ENCODE results near the gene CPAMD8.

DNA sequence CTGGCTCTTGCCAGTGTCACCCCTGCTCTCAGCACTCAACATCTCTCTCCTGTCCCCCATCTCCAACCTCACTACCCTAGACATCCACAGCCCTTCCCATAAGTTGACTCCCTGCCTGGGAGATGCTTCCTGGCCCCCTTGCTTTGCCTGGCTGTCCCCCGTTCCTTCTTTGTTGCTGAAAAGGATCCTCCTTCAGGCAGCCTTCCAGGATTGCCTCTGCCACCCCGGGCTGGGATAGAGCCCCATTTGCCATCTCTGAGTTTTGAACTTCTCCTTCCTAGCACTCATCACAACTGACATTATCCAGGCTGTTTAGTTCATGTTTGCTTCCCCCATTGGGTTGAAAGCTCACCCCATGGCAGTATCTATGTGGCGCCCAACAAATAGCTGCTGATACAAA is 20.0 kb downstream of the CPAMD8 start:
- TF ChIP-seq, protein P1, sequence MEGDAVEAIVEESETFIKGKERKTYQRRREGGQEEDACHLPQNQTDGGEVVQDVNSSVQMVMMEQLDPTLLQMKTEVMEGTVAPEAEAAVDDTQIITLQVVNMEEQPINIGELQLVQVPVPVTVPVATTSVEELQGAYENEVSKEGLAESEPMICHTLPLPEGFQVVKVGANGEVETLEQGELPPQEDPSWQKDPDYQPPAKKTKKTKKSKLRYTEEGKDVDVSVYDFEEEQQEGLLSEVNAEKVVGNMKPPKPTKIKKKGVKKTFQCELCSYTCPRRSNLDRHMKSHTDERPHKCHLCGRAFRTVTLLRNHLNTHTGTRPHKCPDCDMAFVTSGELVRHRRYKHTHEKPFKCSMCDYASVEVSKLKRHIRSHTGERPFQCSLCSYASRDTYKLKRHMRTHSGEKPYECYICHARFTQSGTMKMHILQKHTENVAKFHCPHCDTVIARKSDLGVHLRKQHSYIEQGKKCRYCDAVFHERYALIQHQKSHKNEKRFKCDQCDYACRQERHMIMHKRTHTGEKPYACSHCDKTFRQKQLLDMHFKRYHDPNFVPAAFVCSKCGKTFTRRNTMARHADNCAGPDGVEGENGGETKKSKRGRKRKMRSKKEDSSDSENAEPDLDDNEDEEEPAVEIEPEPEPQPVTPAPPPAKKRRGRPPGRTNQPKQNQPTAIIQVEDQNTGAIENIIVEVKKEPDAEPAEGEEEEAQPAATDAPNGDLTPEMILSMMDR (IDR thresholded peaks at IDR 0.05; ENCODE audit: poor library complexity): no peak
- no peak for TF ChIP-seq EZH2 (IDR thresholded peaks at IDR 0.05; ENCODE audit: borderline replicate concordance)
- TF ChIP-seq EZH2phosphoT487 (IDR thresholded peaks at IDR 0.05; ENCODE audit: low read depth, severe bottlenecking, unreplicated experiment): no peak
